Testis (tissue), 2 donors: ENCODE results near the gene CDK11A.

Source experiments
- CTCF ChIP-seq, 3 experiments: fragments of 450-650 bp in 2 of 3; fragments of 200-600 bp in 1 of 3; sonication (generic) in 1 of 3; IDR thresholded peaks; one replicate each; pipeline ENCODE4 v1.5.1; 2016 to 2019; ENCODE audit warnings: antibody characterized with exemption in 3 of 3, mild to moderate bottlenecking in 2 of 3, moderate library complexity in 1 of 3
- POLR2A ChIP-seq: fragments of 450-650 bp; IDR thresholded peaks from one replicate; pipeline ENCODE4 v1.6.1; 2017; ENCODE audit warnings: antibody characterized with exemption, mild to moderate bottlenecking, moderate library complexity

GRCh38 chr1:1669468-1670440 is 54.4 kb downstream of the CDK11A start:
- no peak for TF ChIP-seq POLR2A
- TF ChIP-seq CTCF (IDR thresholded peaks at IDR 0.05): no peak
